HG03045 (cell line): ENCODE data around the gene MED25.

Experiments used
- ATAC-seq: cut with Tn5 transposase; IDR thresholded peaks from one replicate; pipeline ENCODE4 v1.9.1; 2021; ENCODE audit warnings: mild to moderate bottlenecking, moderate library complexity; ENCODE audit not compliant: unreplicated experiment

The MED25 gene

DNA sequence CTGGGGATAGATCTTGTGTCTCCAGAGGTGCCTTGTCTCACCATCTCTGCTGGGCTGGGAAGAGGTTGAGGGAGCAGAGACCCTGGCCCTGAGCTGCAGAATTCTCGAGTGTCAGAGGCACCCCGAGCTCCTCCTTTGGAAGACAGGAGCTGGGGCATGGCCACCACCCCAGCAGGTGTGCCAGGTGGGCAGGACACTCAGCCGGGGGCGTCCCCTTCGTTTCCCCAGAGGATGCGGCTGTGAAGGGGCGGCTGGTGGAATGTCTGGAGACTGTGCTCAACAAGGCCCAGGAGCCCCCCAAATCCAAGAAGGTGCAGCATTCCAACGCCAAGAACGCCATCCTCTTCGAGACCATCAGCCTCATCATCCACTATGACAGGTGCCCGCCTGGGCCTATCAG, 19.5 kb upstream of the MED25 start:
- ATAC-seq, result no peak

DNA sequence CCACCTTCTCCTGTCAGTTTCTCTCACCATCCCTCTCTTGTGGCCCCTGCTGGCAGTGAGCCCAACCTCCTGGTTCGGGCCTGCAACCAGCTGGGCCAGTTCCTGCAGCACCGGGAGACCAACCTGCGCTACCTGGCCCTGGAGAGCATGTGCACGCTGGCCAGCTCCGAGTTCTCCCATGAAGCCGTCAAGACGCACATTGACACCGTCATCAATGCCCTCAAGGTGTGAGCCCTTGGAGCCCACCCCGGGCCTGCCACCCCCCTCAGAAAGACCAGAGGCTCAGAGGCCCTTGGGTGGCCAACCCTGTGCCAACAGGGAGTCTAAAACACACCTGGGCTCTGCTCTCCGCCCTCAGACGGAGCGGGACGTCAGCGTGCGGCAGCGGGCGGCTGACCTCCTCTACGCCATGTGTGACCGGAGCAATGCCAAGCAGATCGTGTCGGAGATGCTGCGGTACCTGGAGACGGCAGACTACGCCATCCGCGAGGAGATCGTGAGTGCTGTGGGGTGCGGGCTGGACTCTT, 18.8 kb upstream of the MED25 start:
- ATAC-seq, result no peak

- ATAC-seq, result no peak
Measured at GRCh38 chr19:49799798-49800376, 18.2 kb upstream of the MED25 start.

DNA sequence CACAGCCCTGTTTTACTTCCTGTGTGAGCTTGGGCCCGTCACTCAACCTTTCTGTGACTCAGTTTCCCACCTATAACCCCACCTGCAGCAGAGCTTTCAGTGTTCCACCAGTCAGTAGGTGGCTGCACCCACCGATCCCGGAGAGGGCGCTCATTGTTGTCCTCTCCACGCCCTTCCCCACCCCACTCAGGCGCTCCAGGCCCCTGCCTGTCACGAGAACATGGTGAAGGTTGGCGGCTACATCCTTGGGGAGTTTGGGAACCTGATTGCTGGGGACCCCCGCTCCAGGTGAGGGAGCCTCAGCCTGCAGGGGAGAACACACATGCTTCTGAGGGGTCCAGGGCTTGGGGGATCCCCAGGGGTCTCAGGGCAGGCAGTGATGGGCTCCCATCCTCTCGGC, 17.3 kb upstream of the MED25 start:
- ATAC-seq, result no peak

DNA sequence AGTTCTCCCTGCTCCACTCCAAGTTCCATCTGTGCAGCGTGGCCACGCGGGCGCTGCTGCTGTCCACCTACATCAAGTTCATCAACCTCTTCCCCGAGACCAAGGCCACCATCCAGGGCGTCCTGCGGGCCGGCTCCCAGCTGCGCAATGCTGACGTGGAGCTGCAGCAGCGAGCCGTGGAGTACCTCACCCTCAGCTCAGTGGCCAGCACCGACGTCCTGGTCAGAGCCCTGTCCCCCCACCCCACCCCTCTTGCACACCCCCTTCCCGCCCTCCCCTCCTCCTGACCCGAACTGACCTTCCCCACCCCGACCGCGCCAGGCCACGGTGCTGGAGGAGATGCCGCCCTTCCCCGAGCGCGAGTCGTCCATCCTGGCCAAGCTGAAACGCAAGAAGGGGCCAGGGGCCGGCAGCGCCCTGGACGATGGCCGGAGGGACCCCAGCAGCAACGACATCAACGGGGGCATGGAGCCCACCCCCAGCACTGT, 16.6 kb upstream of the MED25 start:
- no peak for ATAC-seq

DNA sequence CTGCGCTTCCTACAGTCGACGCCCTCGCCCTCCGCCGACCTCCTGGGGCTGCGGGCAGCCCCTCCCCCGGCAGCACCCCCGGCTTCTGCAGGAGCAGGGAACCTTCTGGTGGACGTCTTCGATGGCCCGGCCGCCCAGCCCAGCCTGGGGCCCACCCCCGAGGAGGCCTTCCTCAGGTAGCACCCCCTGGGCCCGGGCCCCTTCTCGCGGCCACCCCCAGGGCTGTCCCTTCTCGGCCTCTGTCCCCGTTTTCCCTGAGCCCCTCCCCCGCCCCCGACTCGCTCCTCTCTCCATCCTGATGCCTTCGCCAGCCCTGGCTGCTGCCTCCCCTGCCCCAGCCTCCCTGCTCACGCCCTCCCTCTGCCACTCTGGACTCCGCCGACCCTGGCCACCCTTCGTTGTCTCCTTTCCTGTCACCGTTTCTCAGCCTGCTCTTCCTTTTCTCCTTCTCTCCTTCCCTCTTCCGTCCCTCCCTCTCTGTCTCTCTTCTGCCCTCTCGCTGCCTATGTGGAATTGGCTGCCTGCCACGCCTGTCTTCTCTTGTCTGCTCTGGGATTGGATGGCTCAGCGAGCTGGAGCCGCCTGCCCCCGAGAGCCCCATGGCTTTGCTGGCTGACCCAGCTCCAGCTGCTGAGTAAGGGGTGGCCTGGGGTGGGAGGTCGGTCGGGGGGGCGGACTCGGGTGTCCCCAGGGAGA, 16.0 kb upstream of the MED25 start:
- ATAC-seq, result no peak

- no peak for ATAC-seq
Measured at GRCh38 chr19:49802836-49803528, 15.1 kb upstream of the MED25 start.

GRCh38 chr19:49803529-49803856, 14.6 kb upstream of the MED25 start:
- ATAC-seq, result no peak

DNA sequence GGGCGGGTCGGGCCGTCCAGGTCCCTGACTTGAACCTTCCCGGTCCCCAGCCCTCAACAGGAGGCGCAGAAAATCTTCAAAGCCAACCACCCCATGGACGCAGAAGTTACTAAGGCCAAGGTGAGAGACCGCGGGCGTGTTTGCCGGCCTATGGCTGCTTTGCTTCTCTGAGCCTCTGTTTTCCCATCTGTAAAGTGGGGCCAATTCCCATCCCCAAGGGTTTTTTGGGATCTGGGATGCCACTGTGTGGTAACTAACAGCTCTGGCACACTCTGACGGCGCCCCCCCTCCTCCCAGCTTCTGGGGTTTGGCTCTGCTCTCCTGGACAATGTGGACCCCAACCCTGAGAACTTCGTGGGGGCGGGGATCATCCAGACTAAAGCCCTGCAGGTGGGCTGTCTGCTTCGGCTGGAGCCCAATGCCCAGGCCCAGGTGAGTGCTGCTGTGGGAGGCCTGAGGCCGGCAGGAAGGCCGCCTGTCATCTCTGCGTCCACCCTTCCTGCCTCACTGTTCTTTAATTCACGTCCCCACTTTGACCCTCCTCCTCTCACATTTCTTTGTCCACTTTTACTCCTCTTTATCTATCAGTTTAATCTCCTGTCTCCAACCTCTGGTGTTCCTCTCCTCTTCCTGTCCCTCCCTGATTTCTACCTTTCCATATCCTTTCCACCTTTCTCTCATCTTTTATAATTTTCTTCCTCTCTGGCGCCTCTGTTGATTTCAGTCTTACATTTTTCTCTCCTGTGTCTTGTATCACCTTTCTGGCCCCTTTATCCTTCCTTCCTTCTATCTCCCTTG, 12.1 kb upstream of the MED25 start:
- no peak for ATAC-seq

DNA sequence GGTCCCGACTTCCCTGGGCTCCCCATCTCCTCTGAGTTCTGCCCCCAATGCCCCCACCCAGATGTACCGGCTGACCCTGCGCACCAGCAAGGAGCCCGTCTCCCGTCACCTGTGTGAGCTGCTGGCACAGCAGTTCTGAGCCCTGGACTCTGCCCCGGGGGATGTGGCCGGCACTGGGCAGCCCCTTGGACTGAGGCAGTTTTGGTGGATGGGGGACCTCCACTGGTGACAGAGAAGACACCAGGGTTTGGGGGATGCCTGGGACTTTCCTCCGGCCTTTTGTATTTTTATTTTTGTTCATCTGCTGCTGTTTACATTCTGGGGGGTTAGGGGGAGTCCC, 11.5 kb upstream of the MED25 start:
- ATAC-seq, result no peak

DNA sequence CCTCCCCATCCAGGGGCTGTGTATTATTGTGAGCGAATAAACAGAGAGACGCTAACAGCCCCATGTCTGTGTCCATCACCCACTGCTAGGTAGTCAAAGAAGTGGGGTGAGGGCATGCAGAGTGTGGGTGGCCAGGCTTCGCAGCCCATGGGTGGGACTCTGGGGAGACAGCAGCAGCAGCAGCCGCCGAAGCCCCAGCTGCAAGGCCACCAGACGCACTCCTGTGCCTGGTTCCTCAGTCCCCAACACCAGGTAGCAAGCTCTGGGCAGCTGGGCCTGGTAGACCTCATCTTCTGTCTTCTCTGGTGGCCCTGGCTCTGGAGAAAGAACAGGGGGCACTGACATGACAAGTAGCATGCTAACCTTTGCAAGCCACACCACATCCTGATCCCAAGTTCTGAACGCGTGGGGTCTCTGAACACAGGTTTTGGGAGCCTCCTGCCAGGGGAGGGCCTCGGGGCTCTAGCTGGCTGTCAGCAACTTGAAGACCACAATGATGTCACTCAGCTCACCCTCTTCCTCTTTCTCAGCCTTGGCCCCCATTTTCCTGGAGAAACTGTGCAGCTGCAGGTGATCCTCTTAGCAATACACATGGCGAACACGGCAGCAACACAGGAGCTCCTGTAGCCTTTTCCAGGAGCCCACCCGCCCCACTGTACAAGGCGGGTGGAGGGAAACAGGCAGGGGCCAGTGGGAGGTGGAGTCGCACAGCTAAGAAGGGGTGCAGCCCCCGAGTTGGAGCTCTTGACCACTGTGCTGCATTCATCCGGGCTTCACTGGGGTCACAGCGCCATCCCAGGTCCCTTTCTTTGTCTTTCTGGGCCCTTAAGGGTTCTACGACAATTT, 10.8 kb upstream of the MED25 start:
- no peak for ATAC-seq

- ATAC-seq, result no peak
Measured at GRCh38 chr19:49807904-49808675, 10.0 kb upstream of the MED25 start.

DNA sequence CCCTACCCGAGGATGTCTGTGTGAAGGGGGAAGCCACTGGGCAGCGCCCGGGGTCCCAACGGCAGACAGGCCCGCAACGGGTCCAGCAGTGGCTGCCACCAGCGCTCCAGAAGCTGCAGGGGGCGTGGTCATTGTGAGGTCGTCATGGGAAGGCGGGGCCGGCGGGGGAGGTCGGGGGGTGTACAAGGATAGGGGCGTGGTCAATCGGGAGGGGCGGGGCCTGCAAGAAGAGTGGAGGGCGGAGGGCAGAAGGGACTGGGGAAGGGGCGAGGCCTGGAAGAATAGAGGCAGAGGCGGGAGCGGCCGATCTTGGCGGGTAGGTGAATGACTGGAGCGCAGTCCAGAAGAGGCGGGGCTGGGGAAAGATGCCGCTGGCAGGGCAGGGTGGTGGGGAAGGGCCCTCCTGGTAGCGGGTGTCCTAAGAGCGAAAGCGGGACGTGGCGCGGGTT, 9.4 kb upstream of the MED25 start:
- ATAC-seq, result no peak

GRCh38 chr19:49809160-49809940, 8.7 kb upstream of the MED25 start:
- no peak for ATAC-seq

GRCh38 chr19:49809941-49810389, 8.1 kb upstream of the MED25 start:
- no peak for ATAC-seq

- ATAC-seq, result no peak
Measured at GRCh38 chr19:49811328-49811727, 6.8 kb upstream of the MED25 start.

- ATAC-seq, result no peak
Measured at GRCh38 chr19:49812452-49812996, 5.6 kb upstream of the MED25 start.
